Measurements from ENCODE around the gene FADS6.

DNA sequence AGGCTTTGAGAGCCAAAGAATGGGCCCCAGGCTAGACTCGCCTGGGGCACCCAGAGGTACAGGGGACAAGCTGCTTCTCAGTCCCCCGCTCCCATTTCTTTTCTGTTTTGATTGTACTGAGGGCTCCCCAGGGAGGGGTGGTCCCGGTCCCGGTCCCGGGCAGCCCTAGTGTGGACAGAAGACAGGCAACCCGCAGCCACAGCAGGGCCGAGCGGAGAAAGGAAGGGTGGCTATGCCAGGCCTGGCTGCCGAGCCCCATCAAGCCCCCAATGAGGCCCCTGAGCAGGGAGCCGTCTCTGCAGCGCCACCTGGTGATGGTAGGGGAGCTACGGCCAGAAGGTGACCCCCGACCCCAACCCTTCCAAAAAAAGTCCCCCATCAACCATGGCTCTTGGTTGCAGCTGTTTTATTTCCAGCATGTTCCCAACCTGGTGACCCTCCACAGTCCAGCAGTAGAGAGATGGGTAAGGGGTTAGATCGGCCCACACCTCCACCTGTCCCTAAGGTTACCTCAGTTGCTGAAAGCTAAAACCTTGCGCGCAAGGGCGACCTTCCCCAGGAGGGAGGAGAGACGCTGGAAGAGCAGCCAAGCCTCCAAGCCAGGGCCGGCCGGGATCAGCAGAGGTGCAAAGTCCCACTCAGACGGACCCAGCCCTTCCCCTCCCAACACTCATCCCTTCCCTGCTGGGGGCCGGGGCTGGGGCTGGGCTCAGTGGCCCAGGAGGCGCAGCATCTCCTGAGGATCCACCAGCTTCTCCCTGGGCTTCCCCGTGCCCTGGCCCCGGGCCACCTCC lies 31.1 kb downstream of the FADS6 start:
- peak; percentile 86 for TF ChIP-seq CTCF (conservative IDR thresholded peaks at IDR 0.05; ENCODE audit: low read depth, low read length)
- TF ChIP-seq EZH2 (IDR thresholded peaks at IDR 0.05; ENCODE audit: low read length, unreplicated experiment), result no peak

All from PC-3 (cell line).